A549 (cell line): ENCODE data around the gene MS4A6A.

ENCODE experiments used
- CBX8 ChIP-seq: fragments of 200-600 bp; sonication (generic); IDR thresholded peaks from 2 replicates; pipeline ENCODE4 v1.6.1; 2016
- CTCF ChIP-seq: fragments of >200 bp; sonication (Bioruptor Twin); formaldehyde crosslinking; IDR thresholded peaks from 3 replicates; pipeline ENCODE4 v1.5.1; 2016
- EHMT2 ChIP-seq: fragments of 200-600 bp; sonication (generic); IDR thresholded peaks from 2 replicates; pipeline ENCODE4 v1.6.1; 2016; ENCODE audit warnings: antibody characterized with exemption, low read depth, mild to moderate bottlenecking, moderate library complexity
- JUN ChIP-seq, 2 experiments: fragments of >200 bp; sonication (Bioruptor Twin); formaldehyde crosslinking; IDR thresholded peaks; 2 replicates in 1 of 2; 3 replicates in 1 of 2; pipeline ENCODE4 v1.6.1; 2016 to 2017
- POLR2A ChIP-seq: IDR thresholded peaks from 2 replicates; pipeline ENCODE4 v1.6.1; 2012; ENCODE audit warnings: mild to moderate bottlenecking, low read length
- POLR2AphosphoS2 ChIP-seq: conservative IDR thresholded peaks from 2 replicates; pipeline ENCODE4 v1.6.1; 2012; ENCODE audit warnings: low read length, improper control_type of control experiment, inconsistent platforms
- TF ChIP-seq, protein P1 (sequence below): fragments of 450-650 bp; IDR thresholded peaks from 2 replicates; pipeline ENCODE4 v1.6.1; 2014; ENCODE audit warnings: antibody characterized with exemption

GRCh38 chr11:60150279-60150678 lies 32.6 kb downstream of the MS4A6A start:
- TF ChIP-seq CTCF (no peak), JUN (IDR thresholded peaks at IDR 0.05) (no peak), CBX8 (no peak), POLR2A (no peak), EHMT2 (no peak), POLR2AphosphoS2 (no peak)
- TF ChIP-seq, protein P1, sequence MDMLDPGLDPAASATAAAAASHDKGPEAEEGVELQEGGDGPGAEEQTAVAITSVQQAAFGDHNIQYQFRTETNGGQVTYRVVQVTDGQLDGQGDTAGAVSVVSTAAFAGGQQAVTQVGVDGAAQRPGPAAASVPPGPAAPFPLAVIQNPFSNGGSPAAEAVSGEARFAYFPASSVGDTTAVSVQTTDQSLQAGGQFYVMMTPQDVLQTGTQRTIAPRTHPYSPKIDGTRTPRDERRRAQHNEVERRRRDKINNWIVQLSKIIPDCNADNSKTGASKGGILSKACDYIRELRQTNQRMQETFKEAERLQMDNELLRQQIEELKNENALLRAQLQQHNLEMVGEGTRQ = no peak
